ENCODE measurements around the gene PSMB11. TPM values are rescaled to one million over a fixed set of nuclear protein-coding genes. Genes with fewer than 3 reads are reported as not detected.
"Not testable (repeated sequence)": the region's sequence is repeated elsewhere in the genome, so short reads cannot be mapped to it uniquely, and the experiment has no call there.

Gene PSMB11
- total RNA-seq, 1 donor from 2014 or later: not detected

DNA sequence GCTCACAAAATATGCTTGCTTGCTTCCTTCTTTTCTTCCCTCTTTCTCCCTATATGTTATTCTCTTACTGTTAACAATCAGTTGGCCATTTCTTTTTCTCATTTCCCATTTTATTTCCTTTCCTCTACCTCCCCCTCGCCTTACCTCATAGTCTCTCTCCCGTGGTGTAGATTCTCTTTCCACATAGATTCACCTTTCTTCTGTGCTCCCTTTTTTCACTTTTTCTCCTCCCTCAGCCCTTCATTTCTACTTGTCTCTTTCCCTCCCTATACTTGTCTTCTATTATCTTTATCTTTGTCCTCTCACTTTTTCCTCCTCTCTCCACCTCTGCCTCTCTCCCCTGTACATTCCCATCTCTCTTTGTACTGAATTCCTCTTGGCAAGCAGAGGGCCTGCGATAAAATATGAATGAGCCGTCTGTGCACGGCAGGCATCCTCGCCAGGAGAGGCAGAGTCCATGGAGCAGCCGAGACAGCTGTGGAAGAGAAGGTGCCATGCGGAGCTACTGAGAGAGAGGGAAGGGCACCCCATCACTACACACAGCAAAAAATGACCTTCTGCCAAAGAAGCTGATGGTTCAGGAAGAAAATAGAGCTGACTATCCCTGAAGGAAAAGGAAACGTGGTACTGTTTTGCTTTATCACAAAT is 44.2 kb upstream of the PSMB11 start:
- no peaks in the 10 kb centered on the region for H3K27me3 ChIP-seq (ENCODE audit: control insufficient read depth, insufficient read depth, low read length)
- FAIRE-seq (no peak), DNase-seq (ENCODE audit: low read depth) (no peak)
- no peak overlapping the region for H3K4me3 ChIP-seq (ENCODE audit: low read depth, low read length)
- no peaks in the 10 kb centered on the region for H3K36me3 ChIP-seq (ENCODE audit: control insufficient read depth, insufficient read depth, low read length)
- TF ChIP-seq, protein P1, sequence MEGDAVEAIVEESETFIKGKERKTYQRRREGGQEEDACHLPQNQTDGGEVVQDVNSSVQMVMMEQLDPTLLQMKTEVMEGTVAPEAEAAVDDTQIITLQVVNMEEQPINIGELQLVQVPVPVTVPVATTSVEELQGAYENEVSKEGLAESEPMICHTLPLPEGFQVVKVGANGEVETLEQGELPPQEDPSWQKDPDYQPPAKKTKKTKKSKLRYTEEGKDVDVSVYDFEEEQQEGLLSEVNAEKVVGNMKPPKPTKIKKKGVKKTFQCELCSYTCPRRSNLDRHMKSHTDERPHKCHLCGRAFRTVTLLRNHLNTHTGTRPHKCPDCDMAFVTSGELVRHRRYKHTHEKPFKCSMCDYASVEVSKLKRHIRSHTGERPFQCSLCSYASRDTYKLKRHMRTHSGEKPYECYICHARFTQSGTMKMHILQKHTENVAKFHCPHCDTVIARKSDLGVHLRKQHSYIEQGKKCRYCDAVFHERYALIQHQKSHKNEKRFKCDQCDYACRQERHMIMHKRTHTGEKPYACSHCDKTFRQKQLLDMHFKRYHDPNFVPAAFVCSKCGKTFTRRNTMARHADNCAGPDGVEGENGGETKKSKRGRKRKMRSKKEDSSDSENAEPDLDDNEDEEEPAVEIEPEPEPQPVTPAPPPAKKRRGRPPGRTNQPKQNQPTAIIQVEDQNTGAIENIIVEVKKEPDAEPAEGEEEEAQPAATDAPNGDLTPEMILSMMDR (IDR thresholded peaks at IDR 0.05; ENCODE audit: insufficient read depth, low read length, severe bottlenecking): no peak

DNA sequence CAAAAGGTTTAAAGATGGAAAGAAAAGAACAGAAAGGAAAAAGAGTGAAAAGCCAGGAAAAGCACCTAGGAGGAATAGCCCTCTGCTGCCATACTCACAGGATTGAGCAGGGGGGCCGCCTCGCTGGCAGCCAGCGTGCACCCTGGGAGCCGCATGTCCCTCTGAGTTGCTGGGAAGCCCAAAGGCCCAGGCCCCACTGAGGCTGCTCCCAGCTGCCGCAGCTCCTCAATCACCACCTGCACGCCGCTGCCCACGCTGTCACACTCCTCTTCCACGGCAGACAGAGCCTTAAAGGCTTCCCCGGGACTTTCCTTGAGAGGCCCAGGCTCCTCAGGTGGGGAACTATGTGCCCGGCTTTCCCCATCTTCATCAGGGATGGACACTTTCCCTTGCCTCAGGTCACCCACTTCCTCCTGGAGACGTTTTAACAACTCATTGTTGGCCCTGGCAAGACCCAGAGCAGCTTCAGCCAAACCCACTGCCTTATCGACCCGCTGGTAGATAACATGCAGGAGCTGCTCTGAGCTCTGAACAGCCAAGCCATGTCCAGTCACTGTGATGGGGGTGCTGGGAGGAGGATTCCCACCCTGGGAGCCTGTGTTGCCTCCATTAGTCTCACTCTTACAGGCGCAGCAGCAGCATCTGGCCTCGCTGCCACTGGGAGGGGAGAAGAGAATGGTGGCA is 43.5 kb upstream of the PSMB11 start:
- Histone ChIP-seq H3K27me3 (ENCODE audit: control insufficient read depth, insufficient read depth, low read length) (no peaks in the 10 kb centered on the region), H3K36me3 (ENCODE audit: control insufficient read depth, insufficient read depth, low read length) (no peaks in the 10 kb centered on the region), H3K4me3 (ENCODE audit: low read depth, low read length) (no peak overlapping the region)
- FAIRE-seq (no peak), DNase-seq (ENCODE audit: low read depth) (no peak)
- TF ChIP-seq, protein P1 (IDR thresholded peaks at IDR 0.05; ENCODE audit: insufficient read depth, low read length, severe bottlenecking): no peak

- H3K27me3 ChIP-seq (ENCODE audit: control insufficient read depth, insufficient read depth, low read length): no peaks in the 10 kb centered on the region
- H3K36me3 ChIP-seq (ENCODE audit: control insufficient read depth, insufficient read depth, low read length): no peaks in the 10 kb centered on the region
- TF ChIP-seq, protein P1 (IDR thresholded peaks at IDR 0.05; ENCODE audit: insufficient read depth, low read length, severe bottlenecking): no peak
- no peak for FAIRE-seq
- no peak overlapping the region for H3K4me3 ChIP-seq (ENCODE audit: low read depth, low read length)
- DNase-seq (ENCODE audit: low read depth): no peak
These were observed 41.2 kb upstream of the PSMB11 start for GRCh38 chr14:23000860-23001259.

GRCh38 chr14:23002592-23002991 is 39.4 kb upstream of the PSMB11 start:
- DNase-seq (ENCODE audit: low read depth) (no peak), FAIRE-seq (no peak)
- Histone ChIP-seq H3K36me3 (ENCODE audit: control insufficient read depth, insufficient read depth, low read length) (no peaks in the 10 kb centered on the region), H3K4me3 (ENCODE audit: low read depth, low read length) (no peak overlapping the region), H3K27me3 (ENCODE audit: control insufficient read depth, insufficient read depth, low read length) (no peaks in the 10 kb centered on the region)
- TF ChIP-seq, protein P1 (IDR thresholded peaks at IDR 0.05; ENCODE audit: insufficient read depth, low read length, severe bottlenecking): no peak

DNA sequence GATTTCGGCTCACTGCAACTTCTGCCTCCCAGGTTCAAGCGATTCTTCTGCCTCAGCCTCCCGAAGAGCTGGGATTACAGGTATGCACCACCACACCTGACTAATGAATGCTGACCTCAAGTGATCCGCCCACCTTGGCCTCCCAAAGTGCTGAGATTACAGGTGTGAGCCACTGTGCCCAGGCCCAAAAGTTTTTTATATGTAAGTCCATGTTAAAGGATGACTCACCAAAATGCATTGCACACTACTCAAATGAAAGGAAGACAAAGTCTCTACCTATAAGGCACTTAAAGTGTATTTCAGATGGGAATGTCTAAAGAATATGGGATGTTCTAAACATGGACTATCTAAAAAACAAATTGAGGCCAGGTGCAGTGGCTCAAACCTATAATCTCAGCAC is 37.7 kb upstream of the PSMB11 start:
- not testable (repeated sequence) for H3K27me3 ChIP-seq (ENCODE audit: control insufficient read depth, insufficient read depth, low read length); H3K4me3 ChIP-seq (ENCODE audit: low read depth, low read length); H3K36me3 ChIP-seq (ENCODE audit: control insufficient read depth, insufficient read depth, low read length); FAIRE-seq
- DNase-seq (ENCODE audit: low read depth): peak; percentile 26

GRCh38 chr14:23005451-23006187 is 36.4 kb upstream of the PSMB11 start:
- FAIRE-seq: no peak
- no peaks in the 10 kb centered on the region for H3K27me3 ChIP-seq (ENCODE audit: control insufficient read depth, insufficient read depth, low read length)
- H3K36me3 ChIP-seq (ENCODE audit: control insufficient read depth, insufficient read depth, low read length): no peaks in the 10 kb centered on the region
- no peak overlapping the region for H3K4me3 ChIP-seq (ENCODE audit: low read depth, low read length)
- TF ChIP-seq, protein P1 (IDR thresholded peaks at IDR 0.05; ENCODE audit: insufficient read depth, low read length, severe bottlenecking): no peak
- peak; percentile 13 for DNase-seq (ENCODE audit: low read depth)

Measured in bronchial epithelial cell (primary cell).